K562 (cell line): Measurements from ENCODE around the gene ZFYVE21. TPM values are rescaled to one million over a fixed set of nuclear protein-coding genes. Genes with fewer than 3 reads are reported as not detected.

Experiments used
- ATAC-seq: fragments of 200-7000 bp; cut with Tn5 transposase; 3 replicates; pipeline ENCODE4 v1.9.1; 2020; ENCODE audit warnings: moderate library complexity
- BruUV-seq: library from RNA; stranded (reverse); fragments of 400-500 nt; replicated peaks from 2 replicates; lab custom pipeline; 2021; lab: Mats Ljungman, UMichigan
- CTCF ChIA-PET: fragments of 300-600 bp; formaldehyde crosslinking; extraction: SDS; loops from one replicate; lab custom pipeline; 2021; ENCODE audit warnings: low intra/inter-chr PET ratio; lab: Yijun Ruan, JAX
- POLR2A ChIA-PET: fragments of 300-600, 350-650 bp; sonication (Branson Sonifier 250); formaldehyde crosslinking; extraction: SDS; loops from one replicate; lab custom pipeline; 2021; ENCODE audit warnings: antibody characterized with exemption, inconsistent platforms; lab: Yijun Ruan, JAX
- DNase-seq, 4 experiments: peaks; one replicate each; pipeline versions ENCODE4 v3.0.0 to v3.0.0-alpha.2; 2011 to 2018; ENCODE audit warnings: low spot score in 3 of 4, mixed read lengths in 3 of 4; ENCODE audit errors: extremely low read depth in 1 of 4
- FAIRE-seq: peaks from 2 replicates; lab custom pipeline; 2011; peaks lifted over from hg19 to GRCh38; lab: Jason Lieb, UNC
- H2AFZ ChIP-seq: 2 replicates; pipeline ENCODE4 v1.6.0; 2011; ENCODE audit warnings: low read depth, low read length, control low read depth, inconsistent platforms
- H3K27ac ChIP-seq: fragments of 200-600 bp; 3 replicates; pipeline ENCODE4 v1.8.0; 2011; ENCODE audit warnings: low read depth, mild to moderate bottlenecking, control low read depth, inconsistent platforms, low read length, moderate library complexity, mixed read lengths; ENCODE audit errors: extremely low read depth
- H3K27me3 ChIP-seq, 2 experiments: fragments of 300-600 bp in 1 of 2; 2 replicates in 1 of 2; 3 replicates in 1 of 2; pipeline versions ENCODE4 v1.6.0 to v1.8.0; 2011; ENCODE audit warnings: inconsistent platforms in 2 of 2, low read length in 2 of 2, mild to moderate bottlenecking in 1 of 2, mixed read lengths in 1 of 2, moderate library complexity in 1 of 2; ENCODE audit not compliant: control insufficient read depth in 2 of 2, insufficient read depth in 2 of 2
- H3K36me3 ChIP-seq: fragments of 300-600 bp; 3 replicates; pipeline ENCODE4 v1.8.0; 2011; ENCODE audit warnings: mild to moderate bottlenecking, low read length, inconsistent platforms; ENCODE audit not compliant: control insufficient read depth, insufficient read depth
- H3K4me1 ChIP-seq, 2 experiments: fragments of 200-600 bp in 1 of 2; replicated peaks in 1 of 2; 2 replicates in 1 of 2; 3 replicates in 1 of 2; pipeline versions ENCODE4 v1.5.1 to v1.8.0; 2011; ENCODE audit warnings: inconsistent platforms in 2 of 2, low read length in 2 of 2, mild to moderate bottlenecking in 1 of 2, mixed read lengths in 1 of 2, moderate library complexity in 1 of 2; ENCODE audit not compliant: control insufficient read depth in 2 of 2, insufficient read depth in 2 of 2
- H3K4me2 ChIP-seq: 2 replicates; pipeline ENCODE4 v1.6.1; 2011; ENCODE audit warnings: low read length, control low read depth, inconsistent platforms, mixed read lengths; ENCODE audit not compliant: insufficient read depth
- H3K4me3 ChIP-seq: fragments of 200-600 bp; sonication (generic), shearing (Covaris generic); 2 replicates; pipeline ENCODE4 v1.5.1; 2016; ENCODE audit warnings: control low read depth, inconsistent platforms
- H3K79me2 ChIP-seq: fragments of 200-600 bp; 3 replicates; pipeline ENCODE4 v1.8.0; 2011; ENCODE audit warnings: low read length, inconsistent platforms; ENCODE audit not compliant: control insufficient read depth, insufficient read depth
- H3K9ac ChIP-seq, 2 experiments: 2 replicates each; pipeline versions ENCODE4 v1.6.0 to v1.6.1; 2011; ENCODE audit warnings: low read depth in 2 of 2, low read length in 2 of 2, control low read depth in 1 of 2, inconsistent platforms in 1 of 2, mild to moderate bottlenecking in 1 of 2, mixed read lengths in 1 of 2; ENCODE audit not compliant: insufficient read depth in 1 of 2
- H3K9me1 ChIP-seq: one replicate; pipeline ENCODE4 v1.6.0; 2011; ENCODE audit warnings: inconsistent platforms, mild to moderate bottlenecking, low read length, moderate library complexity; ENCODE audit not compliant: control insufficient read depth, insufficient read depth
- H3K9me3 ChIP-seq: replicated peaks from 2 replicates; pipeline ENCODE4 v1.5.1; 2011; ENCODE audit warnings: low read depth, low read length, inconsistent platforms; ENCODE audit not compliant: control insufficient read depth, insufficient read depth
- H4K20me1 ChIP-seq: replicated peaks from 2 replicates; pipeline ENCODE4 v1.6.1; 2011; ENCODE audit warnings: low read length, inconsistent platforms, mixed read lengths; ENCODE audit not compliant: control insufficient read depth, insufficient read depth
- CBX3 ChIP-seq, 2 experiments: IDR thresholded peaks; 1 replicate in 1 of 2; 2 replicates in 1 of 2; pipeline ENCODE4 v1.6.1; 2012; ENCODE audit warnings: inconsistent platforms in 2 of 2, low read length in 2 of 2, borderline replicate concordance in 1 of 2, control low read depth in 1 of 2
- FOXM1 ChIP-seq, 2 experiments: fragments of 450-650 bp in 1 of 2; sonication (generic) in 1 of 2; formaldehyde crosslinking in 1 of 2; IDR thresholded peaks; 2 replicates each; pipeline versions ENCODE4 v1.6.1 to v1.9.0; 2017 to 2022; ENCODE audit warnings: low read depth in 2 of 2, mild to moderate bottlenecking in 2 of 2, missing genetic modification reagents in 1 of 2, moderate library complexity in 1 of 2
- PCBP1 ChIP-seq: fragments of 200-400 bp; formaldehyde crosslinking; IDR thresholded peaks from 2 replicates; pipeline ENCODE4 v1.6.1; 2018; ENCODE audit warnings: mild to moderate bottlenecking, low read depth, low read length; ENCODE audit not compliant: poor library complexity, severe bottlenecking
- U2AF1 ChIP-seq: fragments of 200-400 bp; formaldehyde crosslinking; optimal IDR thresholded peaks from 2 replicates; pipeline ENCODE3; 2017; ENCODE audit warnings: mild to moderate bottlenecking, low read depth, low read length, moderate library complexity
- WGBS: fragments of 100-300 bp; shearing (Covaris generic); methylation state at CpG from one replicate; pipeline ENCODE4 v1.1.6; 2016; ENCODE audit warnings: low coverage, mixed read lengths; ENCODE audit not compliant: insufficient coverage; ENCODE audit errors: missing lambda C conversion rate; 5-methylcytosine and 5-hydroxymethylcytosine counted together
- in situ Hi-C: fragments of 300-500 bp; cut with MboI; formaldehyde crosslinking; loops from 4 replicates; pipeline ENCODE4 v1.15.0; 2018; ENCODE audit warnings: inconsistent platforms, mixed read lengths
- intact Hi-C: fragments of 100-400 bp; cut with micrococcal nuclease; formaldehyde crosslinking; loops from 2 replicates; pipeline ENCODE4 v1.14.2; 2022
- polyA plus RNA-seq, 8 experiments: library from polyadenylated mRNA; depleted of rRNA in 4 of 8; stranded (reverse) in 5 of 8; unstranded in 3 of 8; fragments of >200 nt; fragmentation: Nextera tagmentation in 2 of 8; fragmentation: Illumina TruSeq in 1 of 8; extraction: Ambion mirVana in 2 of 8; extraction: Trizol in 1 of 8; gene quantifications; 2 replicates each; pipeline versions ENCODE4 v1.2.1 to v1.2.3, GENCODE V29; 2011 to 2014; ENCODE audit warnings: inconsistent platforms in 1 of 8, missing spikeins in 1 of 8
- total RNA-seq, 7 experiments: library from RNA; depleted of rRNA in 6 of 7; stranded (reverse); fragments of >200 nt in 6 of 7; fragmentation: Illumina TruSeq in 2 of 7; extraction: Trizol in 2 of 7; gene quantifications; 2 replicates each; pipeline versions ENCODE4 v1.2.1 to v1.2.3, GENCODE V29; 2011 to 2021; ENCODE audit warnings: low replicate concordance in 1 of 7
- TF ChIP-seq, protein P1 (sequence below): fragments of 250-450 bp; sonication (Bioruptor Pico); IDR thresholded peaks from 2 replicates; pipeline ENCODE4 v1.4.0; 2020

The ZFYVE21 gene
- total and polyA plus RNA-seq, 9 of the 15 experiments (the other 6 are each of a cell fraction or from before 2014, with no cell fraction given), result 0.90 to 23.1 (median 15.6) TPM

GRCh38 chr14:103770500-103770899, 54.9 kb downstream of the ZFYVE21 start:
- no peak for TF ChIP-seq U2AF1
- TF ChIP-seq FOXM1 (IDR thresholded peaks at IDR 0.05; ENCODE audit: low read depth), result no peak
- no peak for TF ChIP-seq FOXM1 (CRISPR knock-in tag; IDR thresholded peaks at IDR 0.05; ENCODE audit: low read depth)
- no peak for TF ChIP-seq PCBP1
- no peak for TF ChIP-seq CBX3 (IDR thresholded peaks at IDR 0.05; ENCODE audit: borderline replicate concordance in 1 of 2, low read length in 2 of 2)
- TF ChIP-seq, protein P1, sequence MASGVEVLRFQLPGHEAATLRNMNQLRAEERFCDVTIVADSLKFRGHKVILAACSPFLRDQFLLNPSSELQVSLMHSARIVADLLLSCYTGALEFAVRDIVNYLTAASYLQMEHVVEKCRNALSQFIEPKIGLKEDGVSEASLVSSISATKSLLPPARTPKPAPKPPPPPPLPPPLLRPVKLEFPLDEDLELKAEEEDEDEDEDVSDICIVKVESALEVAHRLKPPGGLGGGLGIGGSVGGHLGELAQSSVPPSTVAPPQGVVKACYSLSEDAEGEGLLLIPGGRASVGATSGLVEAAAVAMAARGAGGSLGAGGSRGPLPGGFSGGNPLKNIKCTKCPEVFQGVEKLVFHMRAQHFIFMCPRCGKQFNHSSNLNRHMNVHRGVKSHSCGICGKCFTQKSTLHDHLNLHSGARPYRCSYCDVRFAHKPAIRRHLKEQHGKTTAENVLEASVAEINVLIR, result no peak
- Histone ChIP-seq H3K27me3 (peaks cover 0 to 6% of the 10 kb centered on the region in 2 experiments; a peak in 2 of 5 replicates), H3K4me1 (no peaks in the 10 kb centered on the region), H3K36me3 (no peaks in the 10 kb centered on the region), H3K27ac (no peak overlapping the region), H4K20me1 (no peaks in the 10 kb centered on the region), H3K4me3 (no peak overlapping the region), H2AFZ (no peak overlapping the region), H3K9me1 (no peaks in the 10 kb centered on the region), H3K9ac (no peak overlapping the region), H3K4me2 (no peak overlapping the region), H3K79me2 (no peaks in the 10 kb centered on the region), H3K9me3 (no peaks in the 10 kb centered on the region)
- ChIA-PET POLR2A (interaction anchor here (0.9 kb wide), 1 partner anchor 11 kb away, joined by 6 read pairs; no protein-coding TSS in a partner anchor), CTCF (no interaction called here)
- intact Hi-C loops, result no loop called here
- FAIRE-seq, result no peak
- no TSS peak for BruUV-seq
- no peak for ATAC-seq
- 5% methylated on average over 2 of the region's 2 CpGs for WGBS
- in situ Hi-C loops, result no loop called here
- no peak for DNase-seq
